Measurements from ENCODE around the gene PLD4. TPM values are rescaled to one million over a fixed set of nuclear protein-coding genes. Genes with fewer than 3 reads are reported as not detected.
A peak's percentile ranks its signal among the peaks of the same experiment; 100 is the strongest.

The PLD4 gene
- polyA plus RNA-seq, 3 donors: 12.2 to 15.5 (median 15.1) TPM

DNA sequence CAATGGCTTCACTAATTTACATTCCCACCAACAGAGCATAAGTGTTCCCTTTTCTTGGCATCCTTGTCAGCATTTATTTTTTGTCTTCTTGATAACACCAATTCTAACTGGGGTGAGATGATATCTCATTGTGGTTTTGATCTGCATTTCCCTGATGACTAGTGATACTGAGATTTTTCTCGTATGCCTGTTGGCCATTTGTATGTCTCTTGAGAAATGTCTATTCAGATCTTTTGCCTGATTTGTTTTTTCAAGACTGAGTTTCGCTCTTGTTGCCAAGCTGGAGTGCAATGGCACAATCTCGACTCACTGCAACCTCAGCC, 4.7 kb upstream of the PLD4 start:
- intact Hi-C loops (cut with micrococcal nuclease): no loop called here
- H3K36me3 ChIP-seq (replicated peaks in 1 of 2; ENCODE audit: control insufficient read depth in 1 of 2, insufficient read depth in 2 of 2, low read length in 2 of 2): no peaks in the 10 kb centered on the region
- DNase-seq: no peak
- TF ChIP-seq, protein P1, sequence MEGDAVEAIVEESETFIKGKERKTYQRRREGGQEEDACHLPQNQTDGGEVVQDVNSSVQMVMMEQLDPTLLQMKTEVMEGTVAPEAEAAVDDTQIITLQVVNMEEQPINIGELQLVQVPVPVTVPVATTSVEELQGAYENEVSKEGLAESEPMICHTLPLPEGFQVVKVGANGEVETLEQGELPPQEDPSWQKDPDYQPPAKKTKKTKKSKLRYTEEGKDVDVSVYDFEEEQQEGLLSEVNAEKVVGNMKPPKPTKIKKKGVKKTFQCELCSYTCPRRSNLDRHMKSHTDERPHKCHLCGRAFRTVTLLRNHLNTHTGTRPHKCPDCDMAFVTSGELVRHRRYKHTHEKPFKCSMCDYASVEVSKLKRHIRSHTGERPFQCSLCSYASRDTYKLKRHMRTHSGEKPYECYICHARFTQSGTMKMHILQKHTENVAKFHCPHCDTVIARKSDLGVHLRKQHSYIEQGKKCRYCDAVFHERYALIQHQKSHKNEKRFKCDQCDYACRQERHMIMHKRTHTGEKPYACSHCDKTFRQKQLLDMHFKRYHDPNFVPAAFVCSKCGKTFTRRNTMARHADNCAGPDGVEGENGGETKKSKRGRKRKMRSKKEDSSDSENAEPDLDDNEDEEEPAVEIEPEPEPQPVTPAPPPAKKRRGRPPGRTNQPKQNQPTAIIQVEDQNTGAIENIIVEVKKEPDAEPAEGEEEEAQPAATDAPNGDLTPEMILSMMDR (IDR thresholded peaks at IDR 0.05): no peak
- H3K27me3 ChIP-seq (ENCODE audit: control insufficient read depth in 2 of 2, insufficient read depth in 2 of 2, low read length in 2 of 2): no peaks in the 10 kb centered on the region
- no peak overlapping the region for H3K4me3 ChIP-seq (replicated peaks in 1 of 3; ENCODE audit: low read depth in 2 of 3, low read length in 3 of 3)
- H3K9ac ChIP-seq (ENCODE audit: insufficient read depth, low read length, poor library complexity, severe bottlenecking): no peak overlapping the region
- no peak overlapping the region for H2AFZ ChIP-seq (ENCODE audit: insufficient read depth, low read depth, low read length, poor library complexity, severe bottlenecking)
- H3K4me1 ChIP-seq (ENCODE audit: control insufficient read depth in 1 of 2, insufficient read depth in 2 of 2, low read length in 2 of 2): peaks cover 8 to 15% of the 10 kb centered on the region in 2 donors
- H3K27me3 Mint-ChIP-seq (ENCODE audit: low read depth in 3 of 3): peaks cover 3 to 16% (median 3%) of the 10 kb centered on the region in 3 donors
- H3K4me3 Mint-ChIP-seq: no peak overlapping the region
- peaks cover 0 to 5% of the 10 kb centered on the region in 2 donors for H3K9me3 ChIP-seq (replicated peaks in 1 of 2; ENCODE audit: control insufficient read depth in 1 of 2, insufficient read depth in 1 of 2, low read length in 2 of 2)
- no peaks in the 10 kb centered on the region for H3K36me3 Mint-ChIP-seq
- no peaks in the 10 kb centered on the region for H4K20me1 ChIP-seq (ENCODE audit: insufficient read depth, low read length)
- WGBS (ENCODE audit: insufficient coverage): 67% methylated on average over 2 of the region's 3 CpGs
- no peak overlapping the region for H3K27ac Mint-ChIP-seq
- no peaks in the 10 kb centered on the region for H3K79me2 ChIP-seq (ENCODE audit: insufficient read depth, low read length)
- H3K4me2 ChIP-seq (replicated peaks; ENCODE audit: extremely low read depth, low read length, poor library complexity, severe bottlenecking): no peak overlapping the region
- H3K4me1 Mint-ChIP-seq: peaks cover 14% of the 10 kb centered on the region
- peaks cover 4 to 7% (median 6%) of the 10 kb centered on the region in 7 donors for H3K9me3 Mint-ChIP-seq
- H3K27ac ChIP-seq (ENCODE audit: low read depth in 1 of 2, low read length in 2 of 2): no peak overlapping the region

DNA sequence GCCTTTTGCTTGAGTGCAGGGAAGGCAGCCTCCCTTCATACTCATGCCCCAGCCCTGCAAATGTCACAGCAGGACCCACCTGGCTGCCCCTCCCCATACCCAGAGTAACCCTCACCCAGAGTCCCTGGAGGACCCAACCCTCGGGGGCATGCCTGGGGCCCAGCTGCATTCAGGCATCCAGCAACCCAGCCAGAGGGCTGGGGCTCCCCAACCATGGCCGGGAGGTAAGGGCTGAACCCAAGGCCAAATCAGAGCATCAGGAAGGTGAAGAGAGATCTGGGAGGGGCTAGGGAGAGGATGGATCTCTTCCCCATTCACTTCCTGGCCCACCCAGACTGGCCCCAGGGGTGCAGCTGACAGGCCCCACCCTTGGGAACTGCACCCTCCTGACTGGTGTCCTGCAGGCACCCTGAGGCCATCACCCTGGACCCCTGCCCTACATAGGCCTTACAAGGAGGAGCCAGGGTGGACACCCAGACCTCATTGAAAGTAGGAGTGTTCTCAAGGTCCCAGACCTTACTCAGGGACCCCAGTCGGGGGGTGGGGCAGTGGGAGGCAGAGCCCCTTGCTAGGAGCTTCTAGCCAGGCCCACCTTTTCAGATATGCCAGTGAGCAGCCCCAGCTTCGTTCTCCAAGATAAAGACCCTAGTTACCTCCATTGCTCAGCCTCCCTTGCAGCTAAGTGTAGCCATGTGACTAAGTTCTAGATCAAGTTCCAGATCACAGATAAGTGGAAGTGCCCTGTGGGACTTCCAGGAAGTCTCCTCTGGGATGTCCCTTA, 849 bp upstream of the PLD4 start:
- peaks cover 39% of the 10 kb centered on the region for H3K4me1 Mint-ChIP-seq
- H3K4me3 Mint-ChIP-seq: no peak overlapping the region
- Histone ChIP-seq H3K4me3 (replicated peaks in 1 of 3; ENCODE audit: low read depth in 2 of 3, low read length in 3 of 3) (no peak overlapping the region), H3K4me2 (replicated peaks; ENCODE audit: extremely low read depth, low read length, poor library complexity, severe bottlenecking) (no peak overlapping the region), H3K27ac (ENCODE audit: low read depth in 1 of 2, low read length in 2 of 2) (no peak overlapping the region), H3K9ac (ENCODE audit: insufficient read depth, low read length, poor library complexity, severe bottlenecking) (no peak overlapping the region), H2AFZ (ENCODE audit: insufficient read depth, low read depth, low read length, poor library complexity, severe bottlenecking) (peak overlapping the region; percentile 59), H4K20me1 (ENCODE audit: insufficient read depth, low read length) (no peaks in the 10 kb centered on the region), H3K4me1 (ENCODE audit: control insufficient read depth in 1 of 2, insufficient read depth in 2 of 2, low read length in 2 of 2) (peaks cover 36 to 43% of the 10 kb centered on the region in 2 donors), H3K36me3 (replicated peaks in 1 of 2; ENCODE audit: control insufficient read depth in 1 of 2, insufficient read depth in 2 of 2, low read length in 2 of 2) (no peaks in the 10 kb centered on the region), H3K79me2 (ENCODE audit: insufficient read depth, low read length) (peaks cover 20% of the 10 kb centered on the region), H3K9me3 (replicated peaks in 1 of 2; ENCODE audit: control insufficient read depth in 1 of 2, insufficient read depth in 1 of 2, low read length in 2 of 2) (peaks cover 0 to 5% of the 10 kb centered on the region in 2 donors), H3K27me3 (ENCODE audit: control insufficient read depth in 2 of 2, insufficient read depth in 2 of 2, low read length in 2 of 2) (no peaks in the 10 kb centered on the region)
- 63% methylated on average over 1 of the region's 4 CpGs for WGBS (ENCODE audit: insufficient coverage)
- TF ChIP-seq, protein P1 (IDR thresholded peaks at IDR 0.05): no peak
- intact Hi-C loops (cut with micrococcal nuclease): no loop called here
- no peak for DNase-seq
- H3K27me3 Mint-ChIP-seq (ENCODE audit: low read depth in 3 of 3): peaks cover 0 to 4% (median 0%) of the 10 kb centered on the region in 3 donors
- peaks cover 4 to 7% (median 5%) of the 10 kb centered on the region in 7 donors for H3K9me3 Mint-ChIP-seq
- peaks cover 0 to 2% of the 10 kb centered on the region in 2 donors for H3K36me3 Mint-ChIP-seq
- peak overlapping the region in 1 of 7 donors; percentile 10 for H3K27ac Mint-ChIP-seq
